ENCODE results near the gene DDI1.

- TF ChIP-seq POLR2A (IDR thresholded peaks at IDR 0.05) (no peak), CTCF (IDR thresholded peaks at IDR 0.05) (no peak), POLR2AphosphoS5 (IDR thresholded peaks at IDR 0.05) (no peak), EP300 (IDR thresholded peaks at IDR 0.05) (no peak)
These were observed 27.7 kb downstream of the DDI1 start for GRCh38 chr11:104064034-104064630.
